HepG2 (cell line): ENCODE results near the gene PCBD1.

Experiments
- CBX5 ChIP-seq: sonication (generic); formaldehyde crosslinking; IDR thresholded peaks from 2 replicates; pipeline ENCODE4 v1.4.0; 2020; ENCODE audit warnings: missing genetic modification reagents, borderline replicate concordance
- CREB1 ChIP-seq, 2 experiments: fragments of 450-650 bp in 1 of 2; IDR thresholded peaks; 2 replicates each; pipeline ENCODE4 v1.6.1; 2016 to 2017; ENCODE audit warnings: control low read depth in 1 of 2, mild to moderate bottlenecking in 1 of 2, missing compliant biosample characterization in 1 of 2, missing genetic modification characterization in 1 of 2
- CTCF ChIP-seq: sonication (generic); formaldehyde crosslinking; IDR thresholded peaks from 2 replicates; pipeline ENCODE4 v1.5.0; 2020; ENCODE audit warnings: mild to moderate bottlenecking, missing genetic modification reagents, moderate library complexity
- EZH2 ChIP-seq: conservative IDR thresholded peaks from 2 replicates; pipeline ENCODE4 v1.6.1; 2012; ENCODE audit warnings: mild to moderate bottlenecking, low read depth, low read length, moderate library complexity
- HDAC6 ChIP-seq: fragments of 200-600 bp; sonication (generic); IDR thresholded peaks from 2 replicates; pipeline ENCODE4 v1.7.0; 2017; ENCODE audit warnings: mild to moderate bottlenecking, antibody characterized with exemption, low read length, low read depth
- NCOR1 ChIP-seq: fragments of 200-600 bp; sonication (generic); IDR thresholded peaks from 2 replicates; pipeline ENCODE4 v1.7.0; 2017; ENCODE audit warnings: antibody characterized with exemption, low read length, borderline replicate concordance
- PBX3 ChIP-seq: sonication (generic); formaldehyde crosslinking; IDR thresholded peaks from 2 replicates; pipeline ENCODE4 v1.8.1; 2023; ENCODE audit warnings: missing genetic modification reagents, inconsistent platforms, borderline replicate concordance
- SKIL ChIP-seq: sonication (generic); formaldehyde crosslinking; IDR thresholded peaks from 2 replicates; pipeline ENCODE4 v1.8.0; 2022; ENCODE audit warnings: missing genetic modification reagents, mild to moderate bottlenecking, moderate library complexity, borderline replicate concordance
- THRA ChIP-seq: sonication (generic); formaldehyde crosslinking; IDR thresholded peaks from 2 replicates; pipeline ENCODE4 v1.4.0; 2020; ENCODE audit warnings: missing genetic modification reagents, borderline replicate concordance
- ZBTB7A ChIP-seq: sonication (generic); formaldehyde crosslinking; IDR thresholded peaks from 2 replicates; pipeline ENCODE4 v1.8.0; 2022; ENCODE audit warnings: mild to moderate bottlenecking, missing genetic modification reagents
- ZNF24 ChIP-seq: fragments of 450-650 bp; IDR thresholded peaks from 2 replicates; pipeline ENCODE4 v1.6.1; 2017; ENCODE audit warnings: antibody characterized with exemption, mild to moderate bottlenecking
- ZNF567 ChIP-seq: sonication (generic); formaldehyde crosslinking; IDR thresholded peaks from 2 replicates; pipeline ENCODE4 v1.8.1; 2023; ENCODE audit warnings: mild to moderate bottlenecking, missing genetic modification reagents, borderline replicate concordance
- ZNF607 ChIP-seq: sonication (generic); formaldehyde crosslinking; IDR thresholded peaks from 2 replicates; pipeline ENCODE4 v1.5.1; 2020; ENCODE audit warnings: missing genetic modification reagents, mild to moderate bottlenecking, borderline replicate concordance

GRCh38 chr10:70892631-70893030 lies 4.3 kb upstream of the PCBD1 start:
- TF ChIP-seq EZH2 (no peak), THRA (CRISPR knock-in tag) (no peak), SKIL (CRISPR knock-in tag) (no peak), PBX3 (CRISPR knock-in tag) (no peak), ZNF567 (CRISPR knock-in tag) (no peak), HDAC6 (no peak), CBX5 (CRISPR knock-in tag) (no peak), CREB1 (IDR thresholded peaks at IDR 0.05) (no peak), CREB1 (CRISPR knock-in tag; IDR thresholded peaks at IDR 0.05) (no peak), ZBTB7A (no peak), NCOR1 (no peak), ZNF24 (no peak), ZNF607 (CRISPR knock-in tag) (no peak), CTCF (no peak)
